Ishikawa (cell line): ENCODE results near the gene SNX4.

Experiments used
- CEBPB ChIP-seq: IDR thresholded peaks from 2 replicates; pipeline ENCODE4 v1.6.1; 2012
- CREB1 ChIP-seq: IDR thresholded peaks from 2 replicates; pipeline ENCODE4 v1.6.1; 2012; ENCODE audit warnings: low read depth
- EGR1 ChIP-seq: IDR thresholded peaks from 2 replicates; pipeline ENCODE4 v1.6.1; 2012
- EP300 ChIP-seq: IDR thresholded peaks from 2 replicates; pipeline ENCODE4 v1.6.1; 2012; ENCODE audit warnings: borderline replicate concordance
- FOXM1 ChIP-seq: IDR thresholded peaks from 2 replicates; pipeline ENCODE4 v1.6.1; 2012; ENCODE audit warnings: low read depth, borderline replicate concordance
- NFIC ChIP-seq: IDR thresholded peaks from 2 replicates; pipeline ENCODE4 v1.6.1; 2012
- RAD21 ChIP-seq: IDR thresholded peaks from 2 replicates; pipeline ENCODE4 v1.6.1; 2012; ENCODE audit warnings: low read depth
- TAF1 ChIP-seq: IDR thresholded peaks from 2 replicates; pipeline ENCODE4 v1.6.1; 2012; ENCODE audit warnings: low read depth, mild to moderate bottlenecking
- TCF12 ChIP-seq: IDR thresholded peaks from 2 replicates; pipeline ENCODE4 v1.6.1; 2012; ENCODE audit warnings: low read depth
- TEAD4 ChIP-seq: IDR thresholded peaks from 2 replicates; pipeline ENCODE4 v1.6.1; 2012
- USF1 ChIP-seq: IDR thresholded peaks from 2 replicates; pipeline ENCODE4 v1.6.1; 2012
- YY1 ChIP-seq: IDR thresholded peaks from 2 replicates; pipeline ENCODE4 v1.6.1; 2012; ENCODE audit warnings: low read depth
- ZBTB7A ChIP-seq: IDR thresholded peaks from 2 replicates; pipeline ENCODE4 v1.6.1; 2012; ENCODE audit warnings: low read depth
- TF ChIP-seq, protein P1 (sequence below): IDR thresholded peaks from 2 replicates; pipeline ENCODE4 v1.6.1; 2012; ENCODE audit warnings: low read depth, mild to moderate bottlenecking
- TF ChIP-seq, protein P2 (sequence below): IDR thresholded peaks from 2 replicates; pipeline ENCODE4 v1.6.1; 2012

The SNX4 gene

GRCh38 chr3:125528920-125529319, 8.9 kb upstream of the SNX4 start:
- TF ChIP-seq EGR1 = no peak
- TF ChIP-seq EP300 = no peak
- no peak for TF ChIP-seq FOXM1
- no peak for TF ChIP-seq TCF12
- TF ChIP-seq, protein P1, sequence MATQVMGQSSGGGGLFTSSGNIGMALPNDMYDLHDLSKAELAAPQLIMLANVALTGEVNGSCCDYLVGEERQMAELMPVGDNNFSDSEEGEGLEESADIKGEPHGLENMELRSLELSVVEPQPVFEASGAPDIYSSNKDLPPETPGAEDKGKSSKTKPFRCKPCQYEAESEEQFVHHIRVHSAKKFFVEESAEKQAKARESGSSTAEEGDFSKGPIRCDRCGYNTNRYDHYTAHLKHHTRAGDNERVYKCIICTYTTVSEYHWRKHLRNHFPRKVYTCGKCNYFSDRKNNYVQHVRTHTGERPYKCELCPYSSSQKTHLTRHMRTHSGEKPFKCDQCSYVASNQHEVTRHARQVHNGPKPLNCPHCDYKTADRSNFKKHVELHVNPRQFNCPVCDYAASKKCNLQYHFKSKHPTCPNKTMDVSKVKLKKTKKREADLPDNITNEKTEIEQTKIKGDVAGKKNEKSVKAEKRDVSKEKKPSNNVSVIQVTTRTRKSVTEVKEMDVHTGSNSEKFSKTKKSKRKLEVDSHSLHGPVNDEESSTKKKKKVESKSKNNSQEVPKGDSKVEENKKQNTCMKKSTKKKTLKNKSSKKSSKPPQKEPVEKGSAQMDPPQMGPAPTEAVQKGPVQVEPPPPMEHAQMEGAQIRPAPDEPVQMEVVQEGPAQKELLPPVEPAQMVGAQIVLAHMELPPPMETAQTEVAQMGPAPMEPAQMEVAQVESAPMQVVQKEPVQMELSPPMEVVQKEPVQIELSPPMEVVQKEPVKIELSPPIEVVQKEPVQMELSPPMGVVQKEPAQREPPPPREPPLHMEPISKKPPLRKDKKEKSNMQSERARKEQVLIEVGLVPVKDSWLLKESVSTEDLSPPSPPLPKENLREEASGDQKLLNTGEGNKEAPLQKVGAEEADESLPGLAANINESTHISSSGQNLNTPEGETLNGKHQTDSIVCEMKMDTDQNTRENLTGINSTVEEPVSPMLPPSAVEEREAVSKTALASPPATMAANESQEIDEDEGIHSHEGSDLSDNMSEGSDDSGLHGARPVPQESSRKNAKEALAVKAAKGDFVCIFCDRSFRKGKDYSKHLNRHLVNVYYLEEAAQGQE = no peak
- TF ChIP-seq TEAD4 = no peak

GRCh38 chr3:125525153-125525552, 5.2 kb upstream of the SNX4 start:
- TF ChIP-seq EGR1 = no peak
- no peak for TF ChIP-seq FOXM1
- TF ChIP-seq EP300 = no peak
- TF ChIP-seq, protein P2, sequence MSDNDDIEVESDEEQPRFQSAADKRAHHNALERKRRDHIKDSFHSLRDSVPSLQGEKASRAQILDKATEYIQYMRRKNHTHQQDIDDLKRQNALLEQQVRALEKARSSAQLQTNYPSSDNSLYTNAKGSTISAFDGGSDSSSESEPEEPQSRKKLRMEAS = no peak
- no peak for TF ChIP-seq ZBTB7A
- TF ChIP-seq TCF12 = no peak
- no peak for TF ChIP-seq RAD21
- no peak for TF ChIP-seq USF1
- no peak for TF ChIP-seq TAF1
- TF ChIP-seq CEBPB = no peak
- no peak for TF ChIP-seq YY1
- TF ChIP-seq CREB1 = no peak
- TF ChIP-seq, protein P1 = no peak
- TF ChIP-seq NFIC = no peak
- no peak for TF ChIP-seq TEAD4

DNA sequence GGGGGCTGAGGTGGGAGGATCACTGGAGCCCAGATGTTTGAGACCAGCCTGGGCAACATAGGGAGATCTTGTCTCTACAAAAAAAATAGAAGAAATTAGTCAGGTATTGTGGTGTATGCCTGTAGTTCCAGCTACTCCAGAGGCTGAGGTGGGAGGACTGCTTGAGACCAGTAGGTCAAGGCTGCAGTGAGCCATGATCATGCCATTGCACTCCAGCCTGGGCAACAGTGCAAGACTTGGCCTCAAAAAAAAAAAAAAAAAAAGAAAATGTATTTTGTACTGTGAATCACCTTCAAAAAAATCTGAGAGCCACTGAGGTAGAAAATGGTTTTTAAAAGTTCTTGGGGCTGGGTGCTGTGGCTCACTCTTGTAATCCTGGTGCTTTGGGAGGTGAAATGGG, 4.6 kb downstream of the SNX4 start:
- TF ChIP-seq TEAD4 (no peak), CREB1 (no peak), RAD21 (no peak), CEBPB (no peak), USF1 (no peak), EGR1 (no peak), TCF12 (no peak), EP300 (no peak), NFIC (no peak), FOXM1 (no peak), ZBTB7A (no peak)
- TF ChIP-seq, protein P1 = no peak
- TF ChIP-seq, protein P2 = no peak

- TF ChIP-seq YY1 (no peak), TAF1 (no peak), USF1 (no peak), TEAD4 (no peak)
- TF ChIP-seq, protein P1 = no peak
- TF ChIP-seq, protein P2 = no peak
These were observed 6.4 kb downstream of the SNX4 start for GRCh38 chr3:125513490-125514115.
